CD1c-positive myeloid dendritic cell (primary cell): ENCODE results near the gene AKAP3.

ENCODE experiments used
- DNase-seq: peaks from one replicate; pipeline ENCODE4 v3.0.0-alpha.2; 2016; ENCODE audit errors: extremely low spot score

Gene AKAP3

GRCh38 chr12:4648501-4649357 lies at the start of gene AKAP3, which contains the start of gene NDUFA9:
TSS of gene AKAP3 (minus strand) at chr12:4649051. CDS start at chr12:4638196, 10,855 bp downstream.
TSS of gene NDUFA9 (plus strand) at chr12:4649114. CDS start at chr12:4649127, 13 bp downstream.
- DNase-seq, result peak; percentile 85

- no peak for DNase-seq
These were observed 41.9 kb upstream of the AKAP3 start for GRCh38 chr12:4690760-4691159.

GRCh38 chr12:4685317-4685716 lies 36.5 kb upstream of the AKAP3 start:
- DNase-seq, result no peak

- DNase-seq, result no peak
These were observed 32.9 kb upstream of the AKAP3 start for GRCh38 chr12:4681732-4682131.

- no peak for DNase-seq
These were observed 30.9 kb upstream of the AKAP3 start for GRCh38 chr12:4679711-4680110.

- DNase-seq, result no peak
These were observed 16.4 kb upstream of the AKAP3 start for GRCh38 chr12:4665236-4665635.

GRCh38 chr12:4663971-4664505 lies 15.2 kb upstream of the AKAP3 start:
- no peak for DNase-seq

GRCh38 chr12:4653691-4654090 lies 4.8 kb upstream of the AKAP3 start:
- no peak for DNase-seq

GRCh38 chr12:4653257-4653656 lies 4.4 kb upstream of the AKAP3 start:
- DNase-seq, result no peak

GRCh38 chr12:4649358-4649661 lies 459 bp upstream of the AKAP3 start:
- DNase-seq, result no peak

GRCh38 chr12:4648104-4648500 lies 749 bp downstream of the AKAP3 start:
- DNase-seq, result peak; percentile 75

- DNase-seq, result no peak
These were observed 3.8 kb downstream of the AKAP3 start for GRCh38 chr12:4645023-4645422.

- DNase-seq, result no peak
These were observed 5.1 kb downstream of the AKAP3 start for GRCh38 chr12:4643747-4644146.

GRCh38 chr12:4630262-4630661 lies 18.6 kb downstream of the AKAP3 start:
- DNase-seq, result no peak

GRCh38 chr12:4628406-4628805 lies 20.4 kb downstream of the AKAP3 start:
- DNase-seq, result no peak

- DNase-seq, result no peak
These were observed 22.3 kb downstream of the AKAP3 start for GRCh38 chr12:4626543-4626942.

GRCh38 chr12:4621511-4621910 lies 27.3 kb downstream of the AKAP3 start:
- DNase-seq, result no peak

GRCh38 chr12:4615667-4616066 lies 33.2 kb downstream of the AKAP3 start:
- no peak for DNase-seq

GRCh38 chr12:4610481-4610880 lies 38.4 kb downstream of the AKAP3 start:
- DNase-seq, result no peak

GRCh38 chr12:4609071-4609470 lies 39.8 kb downstream of the AKAP3 start:
- DNase-seq, result no peak

- DNase-seq, result no peak
These were observed 41.8 kb downstream of the AKAP3 start for GRCh38 chr12:4607056-4607455.

- DNase-seq, result peak; percentile 87
These were observed 44.1 kb downstream of the AKAP3 start for GRCh38 chr12:4604684-4605193.

- DNase-seq, result no peak
These were observed 44.9 kb downstream of the AKAP3 start for GRCh38 chr12:4603946-4604345.
